Measurements from ENCODE around the gene CNR2.

DNA sequence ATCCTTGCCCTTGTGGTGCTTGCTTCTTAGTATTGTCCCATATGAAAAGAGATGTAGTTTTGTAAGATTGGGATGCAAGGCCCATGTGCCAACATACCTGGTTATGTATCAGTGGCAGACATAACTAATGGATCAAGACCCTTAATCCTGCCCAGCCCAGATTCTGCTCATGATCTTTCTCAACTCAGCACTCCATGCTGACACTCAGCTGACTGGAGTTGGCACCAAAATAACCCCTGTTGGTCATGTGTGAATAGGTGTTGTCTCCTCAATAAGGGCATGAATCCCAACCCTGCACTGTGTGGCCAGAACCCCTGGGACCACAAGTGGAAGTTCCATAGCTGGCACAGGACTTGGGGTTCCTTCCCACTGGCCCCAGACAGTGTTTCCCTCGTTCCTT is 13.9 kb upstream of the CNR2 start:
- TF ChIP-seq MAFK (IDR thresholded peaks at IDR 0.05; ENCODE audit: low read depth, low read length) (no peak), CTCF (conservative IDR thresholded peaks at IDR 0.05; ENCODE audit: low read depth, low read length) (no peak), MXI1 (IDR thresholded peaks at IDR 0.05; ENCODE audit: borderline replicate concordance, low read depth, low read length) (no peak), POLR2A (IDR thresholded peaks at IDR 0.05; ENCODE audit: low read depth, low read length) (no peak), RAD21 (IDR thresholded peaks at IDR 0.05; ENCODE audit: low read length) (no peak), CEBPB (IDR thresholded peaks at IDR 0.05; ENCODE audit: low read depth, low read length) (no peak), CHD1 (IDR thresholded peaks at IDR 0.05; ENCODE audit: low read depth, low read length) (no peak), SMC3 (IDR thresholded peaks at IDR 0.05; ENCODE audit: low read depth, low read length) (no peak), MAZ (IDR thresholded peaks at IDR 0.05; ENCODE audit: borderline replicate concordance, low read depth, low read length) (no peak), RCOR1 (IDR thresholded peaks at IDR 0.05; ENCODE audit: insufficient replicate concordance, low read length) (no peak), RFX5 (IDR thresholded peaks at IDR 0.05; ENCODE audit: low read depth, low read length) (no peak), FOS (IDR thresholded peaks at IDR 0.05; ENCODE audit: low read depth, low read length) (no peak)
- TF ChIP-seq, protein P1, sequence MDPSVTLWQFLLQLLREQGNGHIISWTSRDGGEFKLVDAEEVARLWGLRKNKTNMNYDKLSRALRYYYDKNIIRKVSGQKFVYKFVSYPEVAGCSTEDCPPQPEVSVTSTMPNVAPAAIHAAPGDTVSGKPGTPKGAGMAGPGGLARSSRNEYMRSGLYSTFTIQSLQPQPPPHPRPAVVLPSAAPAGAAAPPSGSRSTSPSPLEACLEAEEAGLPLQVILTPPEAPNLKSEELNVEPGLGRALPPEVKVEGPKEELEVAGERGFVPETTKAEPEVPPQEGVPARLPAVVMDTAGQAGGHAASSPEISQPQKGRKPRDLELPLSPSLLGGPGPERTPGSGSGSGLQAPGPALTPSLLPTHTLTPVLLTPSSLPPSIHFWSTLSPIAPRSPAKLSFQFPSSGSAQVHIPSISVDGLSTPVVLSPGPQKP (IDR thresholded peaks at IDR 0.05; ENCODE audit: borderline replicate concordance, low read depth, low read length), result no peak
